HL-60 (cell line): ENCODE data around the gene CEP95.
"Not testable (repeated sequence)": the region's sequence is repeated elsewhere in the genome, so short reads cannot be mapped to it uniquely, and the experiment has no call there.

Experiments
- CTCF ChIP-seq: IDR thresholded peaks from one replicate; pipeline ENCODE4 v1.5.1; 2011; ENCODE audit warnings: low read length, control low read depth, inconsistent platforms; ENCODE audit not compliant: insufficient read depth
- GABPA ChIP-seq: IDR thresholded peaks from 2 replicates; pipeline ENCODE4 v1.6.1; 2012; ENCODE audit warnings: low read depth
- POLR2AphosphoS5 ChIP-seq: IDR thresholded peaks from 2 replicates; pipeline ENCODE4 v1.6.1; 2012; ENCODE audit warnings: low read depth
- REST ChIP-seq: IDR thresholded peaks from 2 replicates; pipeline ENCODE4 v1.6.1; 2012; ENCODE audit warnings: low read depth; ENCODE audit not compliant: insufficient replicate concordance
- SPI1 ChIP-seq: IDR thresholded peaks from 2 replicates; pipeline ENCODE4 v1.6.1; 2012; ENCODE audit warnings: low read depth, mild to moderate bottlenecking, borderline replicate concordance

GRCh38 chr17:64495300-64495699 is 11.5 kb upstream of the CEP95 start:
- not testable (repeated sequence) for TF ChIP-seq CTCF, POLR2AphosphoS5, GABPA, SPI1, REST
